ENCODE data around the gene MAPK1.
"Not testable (repeated sequence)": the region's sequence is repeated elsewhere in the genome, so short reads cannot be mapped to it uniquely, and the experiment has no call there.

Gene MAPK1

GRCh38 chr22:21881841-21882753 is 14.7 kb upstream of the MAPK1 start:
- DNase-seq: no peak

DNA sequence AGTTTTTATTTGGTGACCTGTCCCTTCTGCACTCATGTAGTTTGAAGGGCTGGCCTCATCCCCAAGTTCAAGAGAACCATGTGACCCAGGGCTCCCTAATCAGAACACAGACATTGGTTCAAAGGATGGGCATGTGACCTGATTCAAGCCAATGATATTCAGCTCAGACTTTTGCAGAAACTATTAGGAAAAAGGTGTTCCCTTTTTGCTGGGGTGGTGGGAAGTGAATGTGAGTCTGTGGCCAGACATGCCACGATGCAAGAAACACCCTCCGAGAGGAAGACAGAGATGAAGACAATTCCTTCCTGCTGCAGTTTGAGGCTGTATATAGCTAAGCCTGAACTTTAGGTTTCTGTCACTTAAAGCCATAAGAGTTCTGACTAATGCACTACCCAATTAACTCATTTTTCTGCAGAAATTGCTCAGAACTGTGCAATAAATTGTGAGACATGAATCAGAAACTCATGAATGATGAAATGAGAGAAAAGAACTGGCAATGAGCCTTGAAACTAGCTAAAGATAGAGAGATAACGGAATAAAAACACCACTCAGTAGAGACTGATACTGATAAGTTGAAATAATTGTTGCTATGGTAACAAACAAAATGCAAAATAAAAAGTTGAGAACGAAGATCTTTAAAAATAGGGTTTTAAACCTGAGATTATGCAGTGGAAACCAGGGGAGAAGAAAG is 9.2 kb upstream of the MAPK1 start:
- no peak for DNase-seq

DNA sequence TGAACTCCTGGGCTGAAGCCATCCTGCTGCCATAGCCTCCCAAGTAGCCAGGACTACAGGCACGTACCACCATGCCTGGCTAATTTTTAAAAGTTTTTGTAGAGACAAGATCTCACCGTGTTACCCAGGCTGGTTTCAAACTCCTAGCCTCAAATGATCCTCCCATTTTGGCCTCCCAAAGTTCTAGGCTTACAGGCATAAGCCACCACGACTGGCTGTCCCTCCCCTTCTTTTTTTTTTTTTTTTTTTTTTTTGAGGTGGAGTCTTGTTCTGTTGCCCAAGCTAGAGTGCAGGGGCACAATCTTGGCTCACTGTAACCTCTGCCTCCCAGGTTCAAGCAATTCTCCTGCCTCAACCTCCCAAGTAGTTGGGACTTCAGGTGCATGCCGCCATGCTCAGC is 7.5 kb upstream of the MAPK1 start:
- DNase-seq: not testable (repeated sequence)

GRCh38 chr22:21873619-21874018 is 6.2 kb upstream of the MAPK1 start:
- DNase-seq: no peak

- not testable (repeated sequence) for DNase-seq
Observed at GRCh38 chr22:21872741-21873140, 5.3 kb upstream of the MAPK1 start.

DNA sequence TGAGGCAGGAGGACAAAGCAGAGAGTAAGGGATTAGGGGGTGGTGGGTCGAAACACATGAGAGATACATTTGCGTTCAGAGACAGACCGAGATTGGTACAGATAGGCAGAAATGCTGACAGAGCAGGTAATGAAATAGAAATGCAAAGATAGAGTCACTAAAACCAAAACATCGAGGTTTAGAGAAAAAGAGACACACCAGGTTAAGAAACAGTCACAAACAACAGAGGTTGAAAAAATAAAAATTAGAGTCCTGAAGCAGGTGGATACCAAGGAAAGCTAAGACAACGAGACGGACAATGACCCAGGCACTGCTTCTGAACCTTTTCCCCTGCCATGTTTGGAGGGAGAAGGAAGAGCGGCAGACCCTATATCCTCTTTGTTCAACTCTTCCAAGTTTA is 1.2 kb upstream of the MAPK1 start:
- no peak for DNase-seq

GRCh38 chr22:21866833-21867527 is 465 bp downstream of the MAPK1 start:
- peak in 3 of 6 experiments; percentile 9 to 45 (median 27) for DNase-seq

DNA sequence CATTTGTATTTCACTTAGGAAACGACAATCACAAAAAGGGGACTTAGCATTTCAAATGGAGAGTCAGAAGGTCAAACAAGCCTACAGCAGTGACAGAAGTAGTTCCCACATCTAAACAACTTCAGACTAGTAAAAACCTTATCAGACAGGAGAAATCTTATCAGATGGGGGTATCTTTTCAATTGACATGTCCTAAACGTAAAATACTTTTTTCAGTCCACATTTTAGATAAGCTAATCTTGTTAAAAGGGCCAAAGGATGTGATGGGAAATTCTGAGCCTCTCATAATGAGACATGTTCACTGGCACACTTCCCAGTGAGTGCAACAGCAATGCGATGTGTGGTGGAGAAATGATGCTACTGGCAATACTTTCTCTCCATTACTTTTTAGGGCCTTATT is 2.4 kb downstream of the MAPK1 start:
- DNase-seq: no peak

DNA sequence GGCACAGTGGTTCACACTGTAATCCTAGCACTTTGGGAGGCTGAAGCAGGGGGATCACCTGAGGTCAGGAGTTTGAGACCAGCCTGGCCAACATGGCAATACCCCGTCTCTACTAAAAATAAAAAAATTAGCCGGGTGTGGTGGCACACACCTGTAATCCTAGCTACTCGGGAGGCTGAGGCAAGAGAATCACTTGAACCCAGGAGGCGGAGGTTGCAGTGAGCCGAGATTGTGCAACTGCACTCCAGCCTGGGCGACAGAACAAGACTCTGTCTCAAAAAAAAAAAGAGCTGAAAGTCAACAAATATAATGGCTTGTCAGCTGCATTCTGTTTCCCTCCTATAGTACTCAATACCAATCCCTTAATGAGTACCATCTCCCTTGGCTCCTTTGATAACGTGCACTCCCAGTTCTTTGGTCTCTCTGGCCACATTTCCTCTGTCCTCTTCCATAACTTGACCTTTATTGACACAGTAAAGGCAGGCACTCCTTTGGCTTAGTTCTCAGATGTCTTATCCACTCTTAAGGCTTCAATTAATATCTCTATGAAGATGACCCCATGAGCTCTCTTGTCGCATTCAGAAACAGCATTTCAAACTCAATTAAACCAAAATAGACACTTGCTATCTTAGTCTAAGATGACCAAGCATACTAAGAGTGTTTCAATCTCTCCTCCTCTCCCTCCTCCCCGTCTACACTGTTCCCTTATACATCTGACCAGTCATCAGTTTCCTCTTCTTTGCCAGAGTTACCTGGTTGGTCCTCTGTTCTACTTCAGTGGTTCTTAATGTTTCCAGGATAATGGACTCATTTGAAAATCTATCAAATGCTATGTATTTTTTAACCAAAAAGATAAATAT is 4.8 kb downstream of the MAPK1 start:
- no peak for DNase-seq

- no peak for DNase-seq
Observed at GRCh38 chr22:21861851-21862250, 5.6 kb downstream of the MAPK1 start.

- DNase-seq: no peak
Observed at GRCh38 chr22:21861264-21861848, 6.1 kb downstream of the MAPK1 start.

GRCh38 chr22:21860491-21861039 is 6.9 kb downstream of the MAPK1 start:
- no peak for DNase-seq

DNA sequence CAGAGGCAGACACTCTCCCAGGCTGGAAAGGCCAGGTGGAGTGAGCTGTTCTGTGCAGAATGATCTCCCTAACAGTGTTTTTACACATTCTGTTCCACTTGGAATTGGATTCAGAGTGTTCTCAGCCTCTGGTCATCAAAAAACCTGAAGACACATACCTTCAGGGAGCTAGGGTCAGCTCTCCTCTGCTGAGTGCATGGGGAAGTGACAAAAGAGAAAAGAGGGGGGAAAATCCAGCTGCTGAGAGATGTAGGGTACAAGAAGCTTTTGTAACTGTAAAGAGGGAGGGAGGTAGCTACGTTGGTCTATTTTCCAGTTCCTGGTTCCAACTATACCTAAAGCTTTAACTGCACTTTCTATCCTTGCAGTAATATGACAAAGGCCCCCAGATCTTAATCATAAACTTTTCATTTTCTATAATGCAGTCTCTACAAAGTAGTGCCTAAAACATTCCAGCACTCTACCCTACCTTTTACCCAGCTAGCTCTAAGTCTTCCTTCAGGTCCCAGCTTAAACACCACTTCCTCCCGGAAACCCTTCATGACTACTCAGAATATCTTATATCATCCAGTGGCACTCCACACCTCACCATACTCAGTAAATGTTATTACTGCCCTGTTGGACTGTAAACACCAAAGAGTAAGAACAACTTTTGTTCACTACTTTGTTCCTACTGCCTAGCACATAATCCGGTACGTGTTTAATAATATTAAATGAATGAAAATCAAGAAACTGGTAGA is 9.2 kb downstream of the MAPK1 start:
- DNase-seq: peak in 1 of 6 experiments; percentile 9

GRCh38 chr22:21857481-21857914 is 9.9 kb downstream of the MAPK1 start:
- DNase-seq: no peak

- DNase-seq: no peak
Observed at GRCh38 chr22:21856868-21857267, 10.6 kb downstream of the MAPK1 start.

GRCh38 chr22:21856197-21856596 is 11.2 kb downstream of the MAPK1 start:
- no peak for DNase-seq

DNA sequence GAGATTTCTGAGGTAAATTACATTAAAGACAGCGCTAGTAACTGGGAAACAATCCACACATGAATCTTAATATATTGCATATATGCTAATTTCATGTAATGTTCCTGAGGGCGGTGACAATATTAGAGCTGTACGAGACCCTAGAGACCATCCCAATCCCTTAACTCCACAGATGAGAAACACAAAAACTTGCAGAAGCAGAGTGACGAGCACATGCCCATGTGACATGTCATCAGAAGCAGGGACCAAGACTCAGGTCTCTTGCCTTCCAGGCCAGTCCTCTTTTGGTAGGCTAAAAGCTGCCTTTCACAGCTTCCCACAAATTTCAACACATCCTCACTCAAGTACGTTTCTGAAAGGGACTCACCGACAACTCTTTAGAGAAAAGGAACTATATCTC is 11.8 kb downstream of the MAPK1 start:
- no peak for DNase-seq

GRCh38 chr22:21850660-21851059 is 16.8 kb downstream of the MAPK1 start:
- DNase-seq: no peak

DNA sequence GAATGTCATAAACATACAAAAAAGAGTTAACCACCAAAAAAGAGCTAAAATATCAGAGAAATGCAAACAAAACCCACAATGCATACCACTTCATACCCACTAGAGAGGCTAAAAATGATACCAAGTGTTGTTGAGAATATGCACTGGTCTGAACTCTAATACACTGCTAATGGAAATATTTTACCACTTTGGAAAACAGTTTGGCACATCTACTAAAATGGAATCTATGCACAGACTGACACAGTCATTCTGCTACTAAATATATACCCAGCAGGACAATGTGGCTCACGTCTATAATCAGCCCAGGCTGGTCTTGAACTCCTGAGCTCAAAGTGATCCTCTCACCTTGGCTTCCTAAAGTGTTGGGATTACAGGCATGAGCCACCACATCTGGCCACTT is 18.0 kb downstream of the MAPK1 start:
- no peak for DNase-seq

DNA sequence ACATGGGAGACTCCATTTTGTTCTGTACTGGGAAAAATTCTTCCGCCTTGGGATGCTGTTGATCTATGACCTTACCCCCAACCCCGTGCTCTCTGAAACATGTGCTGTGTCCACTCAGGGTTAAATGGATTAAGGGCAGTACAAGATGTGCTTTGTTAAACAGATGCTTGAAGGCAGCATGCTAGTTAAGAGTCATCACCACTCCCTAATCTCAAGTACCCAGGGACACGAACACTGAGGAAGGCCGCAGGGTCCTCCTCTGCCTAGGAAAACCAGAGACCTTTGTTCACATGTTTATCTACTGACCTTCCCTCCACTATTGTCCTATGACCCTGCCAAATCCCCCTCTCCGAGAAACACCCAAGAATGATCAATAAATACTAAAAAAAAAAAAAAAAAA is 19.4 kb downstream of the MAPK1 start:
- not testable (repeated sequence) for DNase-seq
